BE2C (cell line): Measurements from ENCODE around the gene KRTAP4-16.

ENCODE experiments used
- DNase-seq: peaks from one replicate; pipeline ENCODE4 v3.0.0-alpha.2; 2020
- H3K27me3 ChIP-seq: fragments of 250-450 bp; sonication (Bioruptor Pico); 2 replicates; pipeline ENCODE4 v1.5.1; 2020; ENCODE audit warnings: mild to moderate bottlenecking
- H3K36me3 ChIP-seq: fragments of 250-450 bp; sonication (Bioruptor Pico); 2 replicates; pipeline ENCODE4 v1.5.1; 2020; ENCODE audit warnings: mild to moderate bottlenecking
- H3K4me1 ChIP-seq: fragments of 250-450 bp; sonication (Bioruptor Pico); 2 replicates; pipeline ENCODE4 v1.5.1; 2020
- H3K4me3 ChIP-seq: 2 replicates; pipeline ENCODE4 v1.5.1; 2011; ENCODE audit warnings: low read depth, low read length
- H3K9me3 ChIP-seq: fragments of 250-450 bp; sonication (Bioruptor Pico); 2 replicates; pipeline ENCODE4 v1.5.1; 2020
- TF ChIP-seq, protein P1 (sequence below): IDR thresholded peaks from 2 replicates; pipeline ENCODE4 v1.5.1; 2012; ENCODE audit warnings: mild to moderate bottlenecking, low read depth, low read length

The KRTAP4-16 gene

GRCh38 chr17:41082626-41083025 lies 19.4 kb downstream of the KRTAP4-16 start:
- Histone ChIP-seq H3K27me3 (peaks cover 6% of the 10 kb centered on the region; the same call in 1 of the 2 replicates), H3K36me3 (no peaks in the 10 kb centered on the region), H3K4me1 (no peaks in the 10 kb centered on the region), H3K4me3 (no peak overlapping the region), H3K9me3 (no peaks in the 10 kb centered on the region)
- no peak for DNase-seq
- TF ChIP-seq, protein P1, sequence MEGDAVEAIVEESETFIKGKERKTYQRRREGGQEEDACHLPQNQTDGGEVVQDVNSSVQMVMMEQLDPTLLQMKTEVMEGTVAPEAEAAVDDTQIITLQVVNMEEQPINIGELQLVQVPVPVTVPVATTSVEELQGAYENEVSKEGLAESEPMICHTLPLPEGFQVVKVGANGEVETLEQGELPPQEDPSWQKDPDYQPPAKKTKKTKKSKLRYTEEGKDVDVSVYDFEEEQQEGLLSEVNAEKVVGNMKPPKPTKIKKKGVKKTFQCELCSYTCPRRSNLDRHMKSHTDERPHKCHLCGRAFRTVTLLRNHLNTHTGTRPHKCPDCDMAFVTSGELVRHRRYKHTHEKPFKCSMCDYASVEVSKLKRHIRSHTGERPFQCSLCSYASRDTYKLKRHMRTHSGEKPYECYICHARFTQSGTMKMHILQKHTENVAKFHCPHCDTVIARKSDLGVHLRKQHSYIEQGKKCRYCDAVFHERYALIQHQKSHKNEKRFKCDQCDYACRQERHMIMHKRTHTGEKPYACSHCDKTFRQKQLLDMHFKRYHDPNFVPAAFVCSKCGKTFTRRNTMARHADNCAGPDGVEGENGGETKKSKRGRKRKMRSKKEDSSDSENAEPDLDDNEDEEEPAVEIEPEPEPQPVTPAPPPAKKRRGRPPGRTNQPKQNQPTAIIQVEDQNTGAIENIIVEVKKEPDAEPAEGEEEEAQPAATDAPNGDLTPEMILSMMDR = no peak

GRCh38 chr17:41076788-41077187 lies 25.2 kb downstream of the KRTAP4-16 start:
- Histone ChIP-seq H3K36me3 (no peaks in the 10 kb centered on the region), H3K4me1 (no peaks in the 10 kb centered on the region), H3K9me3 (no peaks in the 10 kb centered on the region), H3K4me3 (no peak overlapping the region), H3K27me3 (peaks cover 6% of the 10 kb centered on the region)
- TF ChIP-seq, protein P1 = no peak
- DNase-seq = no peak

DNA sequence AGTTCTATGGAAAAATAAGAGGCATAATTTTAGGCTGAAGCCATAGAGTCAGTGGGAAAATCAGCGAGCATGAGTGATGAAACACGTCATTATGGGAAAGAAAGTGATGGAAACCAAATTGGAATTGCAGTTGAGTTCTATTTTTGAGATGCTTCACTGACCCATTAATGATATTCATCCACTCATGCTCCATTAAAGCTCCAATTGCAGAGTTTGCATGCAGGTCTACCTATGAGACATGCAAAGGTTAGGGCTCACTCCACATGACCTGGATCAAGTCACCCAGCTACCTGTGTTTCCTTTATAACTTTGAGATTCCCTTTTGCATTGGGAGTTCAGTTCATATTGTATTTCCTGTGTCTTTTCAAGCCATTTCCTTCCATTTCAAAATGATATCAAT lies 28.3 kb downstream of the KRTAP4-16 start:
- TF ChIP-seq, protein P1 = no peak
- Histone ChIP-seq H3K27me3 (no peaks in the 10 kb centered on the region; the same call in none of the 2 replicates), H3K36me3 (no peaks in the 10 kb centered on the region), H3K9me3 (no peaks in the 10 kb centered on the region), H3K4me1 (no peaks in the 10 kb centered on the region), H3K4me3 (no peak overlapping the region)
- no peak for DNase-seq

GRCh38 chr17:41071606-41072360 lies 30.2 kb downstream of the KRTAP4-16 start:
- TF ChIP-seq, protein P1 = no peak
- Histone ChIP-seq H3K36me3 (no peaks in the 10 kb centered on the region), H3K4me3 (no peak overlapping the region), H3K9me3 (no peaks in the 10 kb centered on the region), H3K4me1 (no peaks in the 10 kb centered on the region), H3K27me3 (no peaks in the 10 kb centered on the region; the same call in none of the 2 replicates)
- no peak for DNase-seq

DNA sequence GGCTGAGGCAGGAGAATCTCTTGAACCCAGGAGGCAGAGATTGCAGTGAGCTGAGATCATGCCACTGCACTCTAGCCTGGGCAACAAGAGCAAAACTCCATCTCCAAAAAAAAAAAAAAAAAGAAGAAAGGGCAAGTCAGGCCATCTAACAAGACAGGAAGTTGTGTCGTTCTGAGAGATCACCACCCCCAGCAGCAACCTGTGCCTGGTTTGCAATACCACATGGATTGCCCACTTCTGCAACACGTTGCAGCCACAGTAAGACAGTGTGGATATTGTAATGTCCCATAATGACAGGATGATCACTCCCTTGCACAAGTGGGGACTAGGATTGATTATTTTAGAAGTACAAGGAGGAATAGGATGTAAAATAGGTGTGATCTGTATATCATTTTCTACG lies 33.0 kb downstream of the KRTAP4-16 start:
- Histone ChIP-seq H3K36me3 (no peaks in the 10 kb centered on the region), H3K27me3 (no peaks in the 10 kb centered on the region; the same call in none of the 2 replicates), H3K9me3 (no peaks in the 10 kb centered on the region), H3K4me1 (no peaks in the 10 kb centered on the region), H3K4me3 (no peak overlapping the region)
- TF ChIP-seq, protein P1 = no peak
- DNase-seq = no peak

- TF ChIP-seq, protein P1 = no peak
- Histone ChIP-seq H3K9me3 (no peaks in the 10 kb centered on the region), H3K27me3 (no peaks in the 10 kb centered on the region; the same call in 1 of the 2 replicates), H3K4me1 (no peaks in the 10 kb centered on the region), H3K4me3 (no peak overlapping the region), H3K36me3 (no peaks in the 10 kb centered on the region)
- DNase-seq = no peak
Observed at GRCh38 chr17:41067281-41067680, 34.7 kb downstream of the KRTAP4-16 start.
